SK-N-SH treated with all-trans-retinoic acid at 6 μM for 48 hours (cell line): ENCODE results near the gene CCNH.

Experiments used
- CREB5 ChIP-seq: fragments of 250-450 bp; sonication (Bioruptor Pico); IDR thresholded peaks from 2 replicates; pipeline ENCODE4 v1.5.1; 2020; ENCODE audit warnings: low read depth, mild to moderate bottlenecking, moderate library complexity
- CSDC2 ChIP-seq: fragments of 250-450 bp; sonication (Bioruptor Pico); IDR thresholded peaks from 2 replicates; pipeline ENCODE4 v1.5.0; 2020; ENCODE audit warnings: mild to moderate bottlenecking, moderate library complexity
- TCF4 ChIP-seq: fragments of 250-450 bp; sonication (Bioruptor Pico); IDR thresholded peaks from 2 replicates; pipeline ENCODE4 v1.8.0; 2021; ENCODE audit warnings: mild to moderate bottlenecking, moderate library complexity, borderline replicate concordance
- TSHZ2 ChIP-seq: fragments of 250-450 bp; sonication (Bioruptor Pico); IDR thresholded peaks from 2 replicates; pipeline ENCODE4 v1.5.0; 2020; ENCODE audit warnings: mild to moderate bottlenecking, moderate library complexity
- ZFP3 ChIP-seq: fragments of 250-450 bp; sonication (Bioruptor Pico); IDR thresholded peaks from 2 replicates; pipeline ENCODE4 v1.5.0; 2020; ENCODE audit warnings: mild to moderate bottlenecking, moderate library complexity
- ZFP30 ChIP-seq: fragments of 450-650 bp; formaldehyde crosslinking; IDR thresholded peaks from 2 replicates; pipeline ENCODE4 v1.5.0; 2022; ENCODE audit warnings: mild to moderate bottlenecking, moderate library complexity
- TF ChIP-seq, protein P1 (sequence below): fragments of 250-450 bp; sonication (Bioruptor Pico); IDR thresholded peaks from 2 replicates; pipeline ENCODE4 v1.8.0; 2020; ENCODE audit warnings: mild to moderate bottlenecking, moderate library complexity, borderline replicate concordance

DNA sequence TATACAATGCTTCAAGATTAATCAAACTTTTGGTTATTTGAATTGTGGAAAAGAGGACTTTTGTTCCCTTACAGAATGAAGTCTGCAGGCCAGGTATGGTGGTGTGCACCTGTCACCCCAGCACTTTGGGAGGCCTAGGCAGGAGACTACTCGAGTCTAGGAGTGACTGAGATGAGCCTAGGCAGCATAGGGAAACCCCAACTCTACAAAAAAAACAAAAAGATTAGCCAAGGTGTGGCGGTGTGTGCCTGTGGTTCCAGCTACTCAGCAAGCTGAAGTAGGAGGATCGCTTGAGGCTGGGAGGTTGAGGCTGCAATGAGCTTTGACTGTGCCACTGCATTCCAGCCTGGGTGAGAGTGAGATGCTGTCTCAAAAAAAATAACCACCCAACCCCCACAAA, 9.3 kb downstream of the CCNH start:
- no peak for TF ChIP-seq ZFP3 (CRISPR knock-in tag)
- TF ChIP-seq TSHZ2 (CRISPR knock-in tag): no peak
- TF ChIP-seq CREB5 (CRISPR knock-in tag): no peak
- TF ChIP-seq, protein P1, sequence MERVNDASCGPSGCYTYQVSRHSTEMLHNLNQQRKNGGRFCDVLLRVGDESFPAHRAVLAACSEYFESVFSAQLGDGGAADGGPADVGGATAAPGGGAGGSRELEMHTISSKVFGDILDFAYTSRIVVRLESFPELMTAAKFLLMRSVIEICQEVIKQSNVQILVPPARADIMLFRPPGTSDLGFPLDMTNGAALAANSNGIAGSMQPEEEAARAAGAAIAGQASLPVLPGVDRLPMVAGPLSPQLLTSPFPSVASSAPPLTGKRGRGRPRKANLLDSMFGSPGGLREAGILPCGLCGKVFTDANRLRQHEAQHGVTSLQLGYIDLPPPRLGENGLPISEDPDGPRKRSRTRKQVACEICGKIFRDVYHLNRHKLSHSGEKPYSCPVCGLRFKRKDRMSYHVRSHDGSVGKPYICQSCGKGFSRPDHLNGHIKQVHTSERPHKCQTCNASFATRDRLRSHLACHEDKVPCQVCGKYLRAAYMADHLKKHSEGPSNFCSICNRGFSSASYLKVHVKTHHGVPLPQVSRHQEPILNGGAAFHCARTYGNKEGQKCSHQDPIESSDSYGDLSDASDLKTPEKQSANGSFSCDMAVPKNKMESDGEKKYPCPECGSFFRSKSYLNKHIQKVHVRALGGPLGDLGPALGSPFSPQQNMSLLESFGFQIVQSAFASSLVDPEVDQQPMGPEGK (CRISPR knock-in tag): no peak
- TF ChIP-seq TCF4 (CRISPR knock-in tag): no peak
- no peak for TF ChIP-seq CSDC2 (CRISPR knock-in tag)
- TF ChIP-seq ZFP30 (CRISPR knock-in tag): no peak
